OCI-LY7 (cell line): Measurements from ENCODE around the gene SLC8A1.

Experiments used
- EZH2phosphoT487 ChIP-seq: fragments of 200-600 bp; sonication (generic); IDR thresholded peaks from 2 replicates; pipeline ENCODE4 v1.6.1; 2018; ENCODE audit warnings: low read depth, borderline replicate concordance, mild to moderate bottlenecking, mixed run types, antibody characterized with exemption, low read length, moderate library complexity, mixed read lengths
- TF ChIP-seq, protein P1 (sequence below): fragments of 200-600 bp; sonication (generic); conservative IDR thresholded peaks from 2 replicates; pipeline ENCODE4 v1.5.1; 2014; ENCODE audit warnings: mild to moderate bottlenecking, antibody characterized with exemption, low read length, moderate library complexity, mixed read lengths

DNA sequence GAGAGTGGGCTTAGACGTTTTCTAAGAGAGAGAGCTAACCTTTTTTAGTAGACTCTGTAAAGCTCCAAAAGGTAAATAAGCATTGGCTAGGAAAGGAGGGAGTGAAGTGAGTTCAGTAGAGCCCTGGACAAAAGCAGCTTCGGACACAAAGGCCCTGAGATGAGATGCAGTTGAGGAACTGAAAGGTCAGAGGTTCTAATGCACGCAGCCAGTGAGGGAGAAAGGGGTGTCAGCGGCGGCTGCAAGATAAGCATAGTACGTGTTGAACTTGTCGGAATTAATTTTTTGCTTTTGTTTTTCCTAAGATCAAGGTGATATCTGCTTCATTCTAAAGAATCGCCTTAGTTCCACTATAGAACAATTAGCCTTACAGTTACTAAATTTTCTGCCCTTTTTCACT, 11.2 kb upstream of the SLC8A1 start:
- TF ChIP-seq, protein P1, sequence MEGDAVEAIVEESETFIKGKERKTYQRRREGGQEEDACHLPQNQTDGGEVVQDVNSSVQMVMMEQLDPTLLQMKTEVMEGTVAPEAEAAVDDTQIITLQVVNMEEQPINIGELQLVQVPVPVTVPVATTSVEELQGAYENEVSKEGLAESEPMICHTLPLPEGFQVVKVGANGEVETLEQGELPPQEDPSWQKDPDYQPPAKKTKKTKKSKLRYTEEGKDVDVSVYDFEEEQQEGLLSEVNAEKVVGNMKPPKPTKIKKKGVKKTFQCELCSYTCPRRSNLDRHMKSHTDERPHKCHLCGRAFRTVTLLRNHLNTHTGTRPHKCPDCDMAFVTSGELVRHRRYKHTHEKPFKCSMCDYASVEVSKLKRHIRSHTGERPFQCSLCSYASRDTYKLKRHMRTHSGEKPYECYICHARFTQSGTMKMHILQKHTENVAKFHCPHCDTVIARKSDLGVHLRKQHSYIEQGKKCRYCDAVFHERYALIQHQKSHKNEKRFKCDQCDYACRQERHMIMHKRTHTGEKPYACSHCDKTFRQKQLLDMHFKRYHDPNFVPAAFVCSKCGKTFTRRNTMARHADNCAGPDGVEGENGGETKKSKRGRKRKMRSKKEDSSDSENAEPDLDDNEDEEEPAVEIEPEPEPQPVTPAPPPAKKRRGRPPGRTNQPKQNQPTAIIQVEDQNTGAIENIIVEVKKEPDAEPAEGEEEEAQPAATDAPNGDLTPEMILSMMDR = no peak
- TF ChIP-seq EZH2phosphoT487 = no peak
